ENCODE results near the gene FAM90A1.
"Not testable (repeated sequence)": the region's sequence is repeated elsewhere in the genome, so short reads cannot be mapped to it uniquely, and the experiment has no call there.

DNA sequence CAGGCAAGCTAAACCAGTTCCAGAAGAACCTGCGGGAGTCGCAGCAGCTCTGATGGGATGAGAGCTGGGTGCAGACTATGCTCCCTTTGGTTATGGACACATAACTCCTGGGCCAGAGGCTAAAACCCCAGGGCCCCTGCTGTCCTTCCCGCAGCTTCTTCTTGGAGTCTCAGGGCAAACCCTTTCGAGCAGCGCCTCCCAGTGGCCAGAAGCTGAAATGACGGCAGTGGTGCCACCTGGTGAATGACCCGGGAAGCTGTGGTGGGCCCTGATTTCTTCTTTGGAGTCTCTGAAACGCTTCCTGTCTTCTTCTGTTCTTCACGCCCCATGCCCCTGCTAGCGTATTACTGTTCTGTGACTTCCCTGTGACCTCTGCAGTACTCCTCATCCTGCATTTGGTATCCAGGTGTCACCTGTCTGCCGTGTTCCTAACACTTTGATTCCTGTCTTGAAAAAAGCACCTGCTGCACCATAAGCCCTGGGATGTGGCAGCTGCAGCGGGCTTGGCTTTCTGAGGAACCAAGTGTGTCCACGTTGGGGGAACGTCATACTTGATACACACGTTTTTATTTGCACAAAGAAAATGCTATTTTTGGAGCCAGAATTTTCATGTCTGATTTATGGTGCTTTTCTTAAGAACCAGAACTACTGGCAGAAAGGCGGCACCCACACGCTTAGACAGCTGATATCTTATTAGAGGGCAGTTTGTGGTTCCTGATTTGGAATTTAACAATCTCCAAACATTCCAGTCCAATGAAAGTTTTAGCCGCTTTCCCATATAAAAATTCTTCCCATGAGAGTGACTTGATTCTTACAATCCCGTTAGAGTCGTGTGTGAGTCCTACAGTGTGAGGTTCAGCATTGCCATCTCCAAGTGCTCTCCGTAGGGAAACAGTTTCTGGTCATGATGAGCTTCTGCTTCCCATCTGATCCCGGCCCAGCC is 4.5 kb upstream of the FAM90A1 start:
- TF ChIP-seq, protein P1, sequence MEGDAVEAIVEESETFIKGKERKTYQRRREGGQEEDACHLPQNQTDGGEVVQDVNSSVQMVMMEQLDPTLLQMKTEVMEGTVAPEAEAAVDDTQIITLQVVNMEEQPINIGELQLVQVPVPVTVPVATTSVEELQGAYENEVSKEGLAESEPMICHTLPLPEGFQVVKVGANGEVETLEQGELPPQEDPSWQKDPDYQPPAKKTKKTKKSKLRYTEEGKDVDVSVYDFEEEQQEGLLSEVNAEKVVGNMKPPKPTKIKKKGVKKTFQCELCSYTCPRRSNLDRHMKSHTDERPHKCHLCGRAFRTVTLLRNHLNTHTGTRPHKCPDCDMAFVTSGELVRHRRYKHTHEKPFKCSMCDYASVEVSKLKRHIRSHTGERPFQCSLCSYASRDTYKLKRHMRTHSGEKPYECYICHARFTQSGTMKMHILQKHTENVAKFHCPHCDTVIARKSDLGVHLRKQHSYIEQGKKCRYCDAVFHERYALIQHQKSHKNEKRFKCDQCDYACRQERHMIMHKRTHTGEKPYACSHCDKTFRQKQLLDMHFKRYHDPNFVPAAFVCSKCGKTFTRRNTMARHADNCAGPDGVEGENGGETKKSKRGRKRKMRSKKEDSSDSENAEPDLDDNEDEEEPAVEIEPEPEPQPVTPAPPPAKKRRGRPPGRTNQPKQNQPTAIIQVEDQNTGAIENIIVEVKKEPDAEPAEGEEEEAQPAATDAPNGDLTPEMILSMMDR (IDR thresholded peaks at IDR 0.05; ENCODE audit: low read length), result peak; percentile 63
- TF ChIP-seq EZH2 (optimal IDR thresholded peaks at IDR 0.05; ENCODE audit: low read depth, low read length); EZH2phosphoT487 (IDR thresholded peaks at IDR 0.05; ENCODE audit: low read length): not testable (repeated sequence)
